NCI-H82 (cell line): ENCODE results near the gene POLR1E.
A peak's percentile ranks its signal among the peaks of the same experiment; 100 is the strongest.
"Not testable (repeated sequence)": the region's sequence is repeated elsewhere in the genome, so short reads cannot be mapped to it uniquely, and the experiment has no call there.

ENCODE experiments used
- DNase-seq: peaks from one replicate; lab custom pipeline; 2025; lab: John Stamatoyannopoulos, UW

Gene POLR1E

DNA sequence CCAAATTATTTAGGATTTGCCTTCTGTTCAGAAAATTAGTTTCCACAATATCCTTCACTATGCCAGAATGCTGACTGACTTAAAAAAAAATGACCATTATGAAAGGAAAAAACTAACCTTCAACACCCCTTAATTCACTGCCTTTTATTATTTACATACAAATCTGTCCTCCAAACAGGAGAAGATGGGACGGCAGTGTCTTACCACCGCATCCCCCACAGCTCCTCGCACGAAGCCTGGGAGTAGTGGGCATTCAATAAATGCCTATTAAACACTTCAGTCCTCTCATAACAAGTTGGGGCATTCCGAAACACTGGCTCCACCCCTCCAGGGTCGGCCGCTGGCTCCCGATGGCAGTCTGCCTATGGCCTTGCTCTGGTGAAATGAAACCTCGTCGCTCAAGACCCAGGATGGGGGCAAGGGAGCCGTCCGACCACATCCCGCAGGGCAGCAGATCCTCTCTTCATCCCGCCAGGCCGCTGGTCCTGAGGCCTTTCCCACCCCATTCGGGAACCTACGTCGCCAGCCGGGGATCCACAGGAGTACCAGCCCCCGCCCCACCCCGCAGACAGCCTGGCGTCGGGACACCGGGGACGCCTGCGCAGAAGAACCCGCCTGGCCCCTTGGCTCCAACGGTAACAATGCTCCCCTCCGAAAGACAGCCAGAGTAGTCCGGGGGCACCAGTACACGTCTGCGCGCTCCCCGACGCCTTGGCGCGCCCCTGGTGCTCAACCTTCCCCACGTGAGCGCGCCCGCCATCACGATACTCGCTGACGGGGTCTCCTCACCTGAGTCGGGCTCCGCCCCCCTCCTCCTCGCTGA, 21.1 kb upstream of the POLR1E start:
- no peak for DNase-seq

- DNase-seq = peak; percentile 100
Observed at GRCh38 chr9:37465249-37466036, 20.3 kb upstream of the POLR1E start, which contains the start of gene ZBTB5. TSS of gene ZBTB5 (minus strand) at chr9:37465450. CDS start at chr9:37442551, 22,899 bp downstream.

- DNase-seq = peak; percentile 55
Observed at GRCh38 chr9:37466037-37466709, 19.6 kb upstream of the POLR1E start.

GRCh38 chr9:37467530-37467929, 18.2 kb upstream of the POLR1E start:
- DNase-seq = not testable (repeated sequence)

GRCh38 chr9:37468620-37469019, 17.1 kb upstream of the POLR1E start:
- DNase-seq = no peak

DNA sequence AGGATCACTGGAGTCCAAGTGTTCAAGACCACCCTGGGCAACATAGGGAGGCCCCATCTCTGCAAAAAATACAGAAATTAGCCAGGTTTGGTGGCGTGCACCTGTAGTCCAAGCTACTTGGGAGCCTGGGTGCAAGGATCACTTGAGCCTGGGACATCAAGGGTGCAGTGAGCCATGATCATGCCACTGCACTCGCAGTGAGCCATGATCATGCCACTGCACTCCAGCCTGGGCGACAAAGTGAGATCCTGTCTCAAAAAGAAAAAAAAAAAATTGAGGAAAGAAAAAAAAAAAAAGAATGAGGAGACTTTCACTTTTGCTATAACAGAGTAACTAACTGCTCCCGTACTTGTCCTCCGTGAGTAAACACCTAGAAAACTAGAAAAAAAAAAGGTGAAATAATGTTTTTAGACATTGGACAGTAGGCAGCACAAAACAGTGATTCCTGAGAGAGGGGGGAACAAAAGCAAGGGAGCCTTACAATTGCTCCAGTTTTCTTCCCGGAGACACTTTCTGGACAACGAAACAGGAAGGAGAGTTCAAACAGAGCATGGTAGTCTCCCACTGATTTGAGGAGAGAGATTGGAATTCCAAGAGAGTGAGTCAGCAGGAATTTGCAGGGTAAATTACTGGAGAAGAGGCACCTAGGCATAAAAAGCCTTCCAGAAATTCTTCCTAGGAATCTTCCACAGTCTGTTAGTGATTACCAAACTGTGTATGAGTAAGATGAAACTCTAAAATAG, 13.6 kb upstream of the POLR1E start:
- DNase-seq = no peak

DNA sequence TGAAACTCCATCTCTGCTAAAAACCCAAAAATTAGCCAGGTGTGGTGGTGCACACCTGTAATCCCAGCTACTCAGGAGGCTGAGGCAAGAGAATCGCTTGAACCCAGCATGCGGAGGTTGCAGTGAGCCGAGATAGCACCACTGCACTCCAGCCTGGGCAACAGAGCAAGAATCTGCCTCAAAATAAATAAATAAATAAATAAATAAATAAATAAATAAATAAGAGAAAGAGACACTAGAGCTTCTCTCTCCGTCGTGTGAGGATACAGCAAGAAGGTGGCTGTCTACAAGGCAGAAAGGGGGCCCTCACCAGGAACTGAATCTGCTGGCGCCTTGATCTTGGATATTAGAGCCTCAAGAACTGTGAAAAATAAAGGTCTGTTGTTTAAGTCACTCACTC, 11.8 kb upstream of the POLR1E start:
- DNase-seq = not testable (repeated sequence)

DNA sequence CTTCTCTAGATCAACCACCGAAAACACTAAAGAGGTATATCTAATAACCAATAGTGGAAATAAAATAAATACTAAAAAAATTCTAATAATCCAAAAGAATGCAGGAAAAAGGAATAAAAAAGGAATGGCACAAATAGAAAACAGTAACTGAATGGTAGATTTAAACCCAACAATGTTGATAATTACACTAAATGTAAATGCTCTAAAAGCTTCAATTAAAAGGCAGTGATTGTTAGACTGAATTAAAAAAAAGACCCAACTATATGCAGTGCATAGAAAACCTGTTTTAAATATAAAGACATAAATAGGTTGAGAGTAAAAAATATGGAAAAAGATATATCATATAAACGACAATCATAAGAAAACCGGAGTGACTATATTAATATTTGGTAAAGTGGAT, 11.3 kb upstream of the POLR1E start:
- DNase-seq = no peak

- no peak for DNase-seq
Observed at GRCh38 chr9:37476930-37477329, 8.8 kb upstream of the POLR1E start.

DNA sequence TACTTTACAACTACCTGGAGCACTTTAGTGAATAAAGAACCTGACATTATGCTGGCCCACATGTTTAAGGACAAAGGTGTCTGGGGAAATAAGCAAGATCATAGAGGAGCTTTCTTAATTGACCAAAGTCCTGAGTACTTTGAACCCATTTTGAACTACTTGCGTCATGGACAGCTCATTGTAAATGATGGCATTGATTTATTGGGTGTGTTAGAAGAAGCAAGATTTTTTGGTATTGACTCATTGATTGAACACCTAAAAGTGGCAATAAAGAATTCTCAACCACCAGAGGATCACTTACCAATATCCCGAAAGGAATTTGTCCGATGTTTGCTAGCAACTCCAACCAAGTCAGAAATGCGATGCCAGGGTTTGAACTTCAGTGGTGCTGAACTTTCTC, 8.3 kb upstream of the POLR1E start:
- not testable (repeated sequence) for DNase-seq

DNA sequence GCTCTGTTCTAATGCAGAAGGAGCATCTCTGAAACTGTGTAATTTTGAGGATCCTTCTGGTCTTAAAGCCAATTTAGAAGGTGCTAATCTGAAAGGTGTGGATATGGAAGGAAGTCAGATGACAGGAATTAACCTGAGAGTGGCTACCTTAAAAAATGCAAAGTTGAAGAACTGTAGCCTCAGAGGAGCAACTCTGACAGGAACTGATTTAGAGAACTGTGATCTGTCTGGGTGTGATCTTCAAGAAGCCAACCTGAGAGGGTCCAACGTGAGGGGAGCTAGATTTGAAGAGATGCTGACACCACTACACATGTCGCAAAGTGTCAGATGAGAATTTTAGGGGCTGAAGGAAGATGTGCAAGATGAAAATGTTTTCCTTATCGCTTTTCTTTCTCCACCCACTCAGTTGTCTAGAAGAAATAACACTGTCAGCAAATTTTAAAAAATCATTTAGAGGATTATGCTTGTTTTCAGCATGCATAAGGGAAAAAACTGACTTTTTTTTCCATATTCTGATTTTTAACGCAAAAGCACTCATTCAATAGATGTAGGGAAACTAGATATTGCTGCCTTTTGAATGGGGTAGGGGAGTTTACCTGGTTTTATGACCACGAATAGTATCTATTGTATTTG, 7.6 kb upstream of the POLR1E start:
- not testable (repeated sequence) for DNase-seq

GRCh38 chr9:37480759-37481158, 5.0 kb upstream of the POLR1E start:
- DNase-seq = peak; percentile 9

- DNase-seq = peak; percentile 38
Observed at GRCh38 chr9:37486256-37486615, 488 bp downstream of the POLR1E start.

GRCh38 chr9:37486616-37487548, 1.1 kb downstream of the POLR1E start:
- DNase-seq = peak; percentile 38

GRCh38 chr9:37491939-37492338, 6.2 kb downstream of the POLR1E start:
- DNase-seq = no peak

- DNase-seq = no peak
Observed at GRCh38 chr9:37495571-37495970, 9.8 kb downstream of the POLR1E start.

DNA sequence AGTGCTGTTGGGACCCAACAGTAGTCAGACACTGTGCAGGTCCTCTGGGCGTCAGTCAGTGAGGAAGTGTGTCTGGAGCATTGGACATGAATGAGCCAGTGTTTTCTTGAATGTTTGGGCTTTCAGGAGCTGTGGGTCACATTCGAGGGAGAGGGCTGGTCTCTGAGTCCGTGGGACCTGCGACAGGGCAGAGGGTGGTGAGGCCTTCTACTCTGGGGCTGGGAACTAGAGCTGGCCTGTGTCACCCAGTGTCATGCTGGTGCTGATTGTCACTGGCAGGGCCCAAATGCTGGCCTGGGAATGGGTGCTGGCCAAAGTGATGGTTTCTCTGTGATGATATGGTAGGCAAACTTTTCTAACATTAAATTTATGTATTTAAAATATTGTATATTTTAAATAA, 10.3 kb downstream of the POLR1E start:
- no peak for DNase-seq

- DNase-seq = no peak
Observed at GRCh38 chr9:37497320-37497719, 11.6 kb downstream of the POLR1E start.

- DNase-seq = no peak
Observed at GRCh38 chr9:37498457-37498856, 12.7 kb downstream of the POLR1E start.

DNA sequence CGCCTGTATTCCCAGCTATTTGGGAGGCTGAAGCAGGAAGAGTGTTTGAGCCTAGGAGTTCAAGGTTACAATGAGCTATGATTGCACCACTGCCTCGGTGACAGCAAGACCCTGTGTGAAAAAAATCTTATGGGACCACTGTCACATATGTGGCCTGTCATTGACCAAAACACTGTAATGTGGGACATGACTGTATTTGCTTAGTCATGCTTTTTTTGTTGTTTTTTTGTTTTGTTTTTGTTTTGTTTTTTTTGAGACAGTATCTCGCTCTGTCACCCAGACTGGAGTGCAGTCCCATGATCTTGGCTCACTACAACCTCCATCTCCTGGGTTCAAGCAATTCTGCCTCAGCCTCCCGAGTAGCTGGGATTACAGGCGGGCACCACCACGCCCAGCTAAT, 13.5 kb downstream of the POLR1E start:
- no peak for DNase-seq
